Amniotic epithelial cell (primary cell): ENCODE measurements around the gene OSBPL2.

Source experiments
- DNase-seq: peaks from one replicate; pipeline ENCODE4 v3.0.0-alpha.2; 2010; ENCODE audit warnings: low read depth

Gene OSBPL2

DNA sequence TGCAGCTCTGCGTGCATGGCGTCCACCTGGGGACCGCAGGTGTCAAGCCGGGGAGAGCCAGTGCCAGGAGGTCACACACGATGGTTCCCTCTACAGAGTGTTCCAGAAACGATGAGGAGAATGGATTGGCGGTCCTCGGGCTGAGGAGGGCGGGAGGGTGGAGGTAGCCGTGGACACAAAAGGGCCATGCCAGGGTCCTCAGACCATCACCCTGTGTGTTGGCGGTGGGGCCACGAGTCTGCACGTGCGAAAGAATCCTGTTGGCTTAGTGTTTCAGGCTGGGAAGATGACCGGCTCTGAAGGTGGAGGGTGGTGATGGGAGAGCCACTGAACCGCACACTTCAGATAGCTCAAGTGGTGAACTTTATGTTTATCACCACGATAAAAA, 31.9 kb upstream of the OSBPL2 start:
- DNase-seq, result no peak

DNA sequence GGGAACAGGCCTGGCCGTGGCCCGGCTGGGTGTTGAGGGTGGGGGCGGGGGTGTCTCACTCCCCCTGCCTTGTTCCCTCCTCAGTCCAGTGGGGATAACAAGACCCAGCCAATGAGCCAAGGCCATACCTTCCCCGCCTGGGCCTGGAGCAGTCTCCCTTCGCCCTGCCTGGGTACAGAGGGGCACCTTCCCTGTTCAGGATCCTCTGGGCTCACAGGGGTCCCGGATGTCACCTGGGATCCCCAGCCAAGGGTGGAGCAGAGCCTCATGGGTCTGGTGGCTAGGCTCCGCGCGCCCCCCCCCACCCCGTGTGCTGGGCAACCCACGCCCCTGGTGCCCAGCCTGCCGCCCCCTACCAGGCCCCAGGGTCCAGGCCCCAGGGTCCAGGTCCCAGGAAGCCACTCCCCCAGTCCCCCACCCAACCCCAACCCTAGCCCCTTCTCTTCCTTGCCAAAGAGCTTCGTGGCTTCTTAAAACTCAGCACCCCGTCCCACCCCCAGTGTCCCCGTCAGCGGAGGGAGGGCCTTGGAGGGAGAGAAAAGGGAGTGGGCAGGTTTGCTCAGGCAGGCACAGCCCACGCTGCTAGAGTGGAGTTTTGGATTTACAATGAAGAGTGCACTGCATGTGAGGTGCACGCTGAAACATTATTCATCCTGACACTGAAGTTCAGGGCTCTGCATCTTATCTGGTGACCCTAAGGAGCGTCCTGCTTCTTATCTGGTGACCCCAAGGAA, 30.1 kb upstream of the OSBPL2 start:
- DNase-seq, result no peak

DNA sequence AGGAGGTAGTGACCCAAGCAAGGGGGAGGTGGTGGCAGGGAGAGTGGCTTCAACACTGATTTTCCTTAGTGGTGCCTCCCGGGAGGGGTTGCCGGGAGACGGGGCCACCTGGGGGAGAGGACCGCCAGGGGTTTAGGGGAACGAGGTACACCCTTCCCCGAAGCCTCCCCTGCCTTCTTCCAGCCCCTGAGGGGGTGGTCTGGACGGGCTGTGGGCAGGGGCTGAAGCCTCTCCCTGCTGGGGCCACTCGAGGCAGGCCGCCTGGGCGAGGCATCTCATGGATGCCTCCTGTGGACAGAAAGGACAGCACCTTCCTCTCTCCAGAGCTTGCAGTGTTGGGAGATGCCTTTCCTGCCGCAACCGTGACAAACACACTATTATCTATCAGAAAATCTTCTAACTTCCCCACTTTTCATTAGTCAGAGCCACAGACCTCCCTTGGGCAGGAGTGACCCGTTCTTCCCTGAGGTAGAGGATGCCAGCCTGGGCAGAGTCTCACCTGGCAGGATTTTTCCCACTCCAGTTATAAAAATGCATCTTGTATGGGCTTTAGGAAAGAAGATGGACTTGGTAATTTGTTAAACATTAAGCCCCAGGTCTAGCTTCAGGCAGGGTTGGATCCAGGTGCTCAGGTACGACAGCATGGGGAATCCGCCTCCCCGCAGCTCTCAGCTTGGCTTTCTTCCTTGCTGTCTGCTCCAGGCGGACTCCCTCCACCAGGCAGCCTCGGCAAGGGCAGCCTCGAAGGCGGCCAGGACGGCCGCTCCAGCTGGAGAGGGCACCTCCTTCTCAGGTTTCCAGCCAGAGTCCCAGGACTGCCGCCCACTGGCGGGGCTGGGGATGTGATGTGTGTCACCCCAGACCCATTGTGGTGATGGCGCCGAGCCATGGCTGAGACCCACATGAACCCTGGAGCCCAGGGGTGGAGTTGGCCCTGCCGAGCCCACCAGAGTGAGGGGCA, 29.2 kb upstream of the OSBPL2 start:
- no peak for DNase-seq

DNA sequence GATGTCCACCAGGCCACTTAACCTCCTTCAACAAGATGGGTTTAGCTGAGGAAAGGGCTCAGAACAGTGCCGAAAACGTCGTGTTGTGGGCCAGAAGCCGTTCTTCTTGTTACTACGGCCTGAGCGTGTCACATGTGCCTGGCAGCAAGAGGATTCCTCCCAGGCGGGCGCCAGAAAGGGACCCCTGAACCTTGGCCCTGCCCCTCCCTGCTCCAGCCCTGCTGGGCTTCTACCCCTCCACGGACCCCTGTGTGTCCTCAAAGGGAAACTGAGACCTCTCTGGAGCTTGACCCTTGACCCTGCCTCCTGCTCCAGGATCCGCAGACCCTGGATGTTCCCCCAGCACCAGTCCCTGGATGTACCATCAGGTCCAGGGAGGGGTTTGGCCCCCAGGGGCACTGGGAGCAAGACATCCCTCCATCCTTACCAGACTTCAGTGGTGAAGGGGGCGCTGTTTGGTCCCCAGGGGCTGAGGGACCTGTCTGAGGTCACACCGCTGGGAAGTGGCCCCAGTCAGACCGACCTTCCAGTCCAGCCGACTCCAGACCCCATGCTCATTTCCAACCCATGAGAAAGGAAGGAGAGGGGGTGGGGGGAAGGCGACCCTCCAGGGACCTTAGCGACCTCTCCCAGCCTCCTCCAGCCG, 28.3 kb upstream of the OSBPL2 start:
- DNase-seq, result no peak

DNA sequence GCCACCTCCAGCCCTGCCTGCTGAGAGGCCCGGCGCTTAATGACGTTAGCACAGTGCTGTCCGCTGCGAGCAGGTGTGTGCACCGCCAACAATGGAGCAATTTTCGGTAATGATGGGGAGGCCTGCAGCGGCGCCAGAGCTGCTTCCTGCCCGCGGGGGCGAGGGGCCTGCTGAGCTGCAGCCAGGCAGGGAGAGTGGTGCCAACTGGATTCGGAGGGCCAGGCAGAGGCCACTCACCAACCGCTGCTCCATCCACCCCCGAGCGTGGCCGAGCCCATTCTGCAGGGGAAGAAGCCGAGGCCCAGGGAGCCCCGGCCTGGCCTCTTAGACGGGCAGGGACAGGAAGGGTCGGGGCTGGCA, 27.8 kb upstream of the OSBPL2 start:
- DNase-seq, result no peak

DNA sequence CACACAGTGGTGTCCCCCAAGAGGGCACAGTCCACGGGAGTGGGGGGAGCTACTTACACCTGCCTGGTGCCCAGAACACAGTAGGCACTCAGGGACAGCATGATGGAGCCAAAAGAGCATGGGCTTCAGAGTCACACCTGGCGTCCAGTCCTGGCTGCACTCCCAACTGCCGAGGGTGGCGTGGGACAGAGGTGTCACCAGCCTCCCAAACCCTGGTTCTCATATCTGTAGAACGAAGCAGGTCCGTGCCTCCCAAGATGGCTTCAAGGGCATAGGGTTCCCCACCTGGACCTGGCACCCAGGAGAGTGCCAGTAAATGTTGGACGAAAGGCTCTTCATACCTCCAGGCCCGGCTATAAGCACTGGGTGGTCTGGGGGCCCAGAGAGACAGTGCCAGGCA, 27.1 kb upstream of the OSBPL2 start:
- no peak for DNase-seq

DNA sequence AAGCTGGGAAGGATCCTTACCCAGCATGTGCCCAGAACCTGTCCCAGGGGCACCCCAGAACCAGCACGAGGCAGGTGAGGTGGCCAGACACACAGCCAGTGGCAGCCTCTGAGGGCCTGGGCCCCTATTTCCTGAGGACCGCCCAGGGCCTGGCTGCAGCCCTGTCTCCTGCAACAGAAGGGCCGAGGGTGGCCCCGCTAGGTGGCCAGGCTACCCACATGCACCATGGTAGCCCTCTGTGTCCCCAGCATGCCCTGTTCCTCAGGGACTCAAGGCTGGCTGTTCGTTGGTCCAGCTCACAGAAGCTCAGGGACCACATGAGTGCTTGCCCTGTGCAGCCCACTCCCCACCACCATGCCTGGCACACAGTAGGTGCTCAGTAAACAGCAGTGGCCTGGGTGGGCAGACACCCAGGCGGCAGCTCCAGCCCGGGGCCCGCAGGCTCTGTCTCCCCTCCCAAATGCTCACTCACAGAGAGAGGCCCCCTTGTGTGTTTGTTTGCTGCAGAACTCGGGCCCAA, 26.5 kb upstream of the OSBPL2 start:
- DNase-seq, result no peak

DNA sequence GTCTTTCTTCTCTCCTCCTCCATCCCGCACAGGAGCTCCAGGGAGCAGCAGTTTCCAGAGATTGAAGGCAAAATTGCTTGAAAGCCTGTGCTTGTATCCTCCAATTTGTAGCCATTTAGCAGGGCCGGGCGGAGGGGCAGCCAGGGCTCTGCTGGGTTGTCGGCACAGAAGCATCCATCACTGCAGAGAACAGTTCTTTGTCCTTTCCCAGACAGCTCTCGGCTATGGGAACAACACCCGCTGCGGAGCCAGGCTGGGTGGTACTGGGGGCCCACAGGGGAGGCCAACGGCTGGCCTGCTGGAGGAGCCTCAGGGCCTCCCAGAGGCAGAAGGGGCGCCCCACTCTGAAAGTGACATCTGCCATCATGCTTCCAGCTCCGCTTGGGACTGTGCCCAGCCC, 26.0 kb upstream of the OSBPL2 start:
- DNase-seq, result no peak

DNA sequence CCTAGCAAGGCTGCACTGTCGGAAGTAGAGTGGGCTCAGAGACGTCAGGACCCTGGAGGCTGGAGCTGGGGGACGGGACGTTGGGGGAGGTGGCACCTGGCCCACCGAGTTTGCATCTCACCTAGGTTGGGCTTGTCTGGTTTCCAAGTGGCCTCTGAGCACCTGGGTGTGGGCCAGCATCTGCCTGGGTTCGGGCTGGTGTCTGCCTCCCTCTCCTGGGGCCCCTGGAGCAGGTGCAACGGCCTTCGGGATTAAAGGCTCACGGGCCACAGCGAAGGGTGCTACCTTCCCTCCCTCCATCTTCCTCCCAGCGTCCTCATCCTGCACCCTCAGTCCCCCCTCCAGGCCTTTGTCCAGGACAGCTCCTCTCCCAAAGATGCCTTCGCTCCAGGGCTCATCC, 24.3 kb upstream of the OSBPL2 start:
- DNase-seq, result no peak

DNA sequence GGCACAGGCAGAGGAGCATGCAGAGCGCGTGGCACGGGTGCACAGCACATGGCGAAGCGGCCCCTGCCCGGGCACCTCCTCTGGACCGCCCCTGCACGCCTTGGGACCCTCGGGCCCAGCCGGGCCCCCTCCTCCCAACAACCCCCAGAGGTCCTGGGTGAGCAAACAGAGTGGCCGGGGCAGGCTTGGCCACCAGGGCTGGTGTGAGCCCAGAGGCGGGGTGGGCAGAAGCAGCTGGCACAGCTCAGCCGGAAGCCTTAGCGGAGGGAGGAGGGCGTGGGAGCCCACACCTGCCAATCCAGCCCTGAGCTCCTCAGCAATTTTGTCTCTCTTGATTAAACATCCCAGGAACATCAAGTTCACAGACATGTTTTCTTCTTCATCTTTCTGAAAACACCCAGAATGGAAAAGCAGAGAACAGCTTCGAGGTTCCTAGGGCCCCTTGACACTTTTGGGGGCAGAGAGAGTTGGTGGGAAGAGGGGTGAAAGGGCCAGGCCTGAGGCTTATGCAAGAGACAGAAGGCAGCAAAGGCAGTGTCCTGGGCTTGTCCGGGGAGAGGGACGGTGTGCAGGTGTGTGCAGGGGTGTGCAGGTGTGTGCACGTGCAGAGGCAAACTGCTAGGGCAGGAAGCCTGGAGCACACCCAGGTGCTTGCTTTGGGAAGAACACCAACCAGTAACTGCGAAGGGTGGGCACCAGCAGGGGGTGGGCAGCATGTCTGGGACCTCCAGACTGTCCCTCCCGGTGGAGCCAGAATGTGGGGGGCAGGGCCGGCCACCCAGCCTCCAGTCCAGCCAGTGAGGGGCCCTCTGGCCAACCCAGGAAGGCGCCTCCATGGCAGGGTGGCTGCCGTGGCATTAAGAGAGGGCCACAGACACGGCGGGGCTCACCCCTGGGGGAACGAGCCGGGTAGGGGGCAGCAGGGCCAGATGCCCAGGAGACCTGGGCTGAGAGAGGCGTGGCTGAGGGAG, 23.0 kb upstream of the OSBPL2 start:
- no peak for DNase-seq

DNA sequence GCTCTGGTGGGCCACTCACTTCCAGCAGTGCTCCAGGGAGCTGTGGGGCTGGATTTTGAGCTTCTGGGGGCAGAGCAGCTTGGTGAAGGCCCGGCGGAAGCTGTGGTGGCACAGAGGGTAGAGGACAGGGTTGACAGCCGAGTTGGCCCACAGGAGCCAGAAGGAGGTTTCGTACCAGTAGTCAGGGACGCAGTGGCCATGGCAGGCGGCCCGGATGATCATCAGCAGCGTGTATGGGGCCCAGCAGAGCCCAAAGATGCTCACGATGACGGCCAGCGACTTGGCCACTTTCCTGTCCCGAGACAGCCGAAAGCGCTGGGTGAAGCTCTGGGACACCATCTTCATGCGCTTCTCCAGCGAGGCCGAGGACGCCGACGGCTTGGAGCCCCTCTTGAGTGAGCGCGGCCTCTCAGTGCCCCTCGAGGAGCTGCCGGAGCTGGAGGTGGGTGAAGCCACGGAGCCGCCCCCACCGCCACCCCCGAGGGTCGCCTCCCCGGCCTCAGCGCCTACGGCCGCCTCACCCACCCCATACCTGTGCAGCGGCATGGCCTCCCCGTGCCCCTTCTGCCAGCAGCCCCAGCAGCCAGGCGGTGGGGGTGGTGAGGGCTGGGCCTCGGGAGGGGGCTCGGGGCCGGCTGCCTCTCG, 22.2 kb upstream of the OSBPL2 start:
- no peak for DNase-seq

DNA sequence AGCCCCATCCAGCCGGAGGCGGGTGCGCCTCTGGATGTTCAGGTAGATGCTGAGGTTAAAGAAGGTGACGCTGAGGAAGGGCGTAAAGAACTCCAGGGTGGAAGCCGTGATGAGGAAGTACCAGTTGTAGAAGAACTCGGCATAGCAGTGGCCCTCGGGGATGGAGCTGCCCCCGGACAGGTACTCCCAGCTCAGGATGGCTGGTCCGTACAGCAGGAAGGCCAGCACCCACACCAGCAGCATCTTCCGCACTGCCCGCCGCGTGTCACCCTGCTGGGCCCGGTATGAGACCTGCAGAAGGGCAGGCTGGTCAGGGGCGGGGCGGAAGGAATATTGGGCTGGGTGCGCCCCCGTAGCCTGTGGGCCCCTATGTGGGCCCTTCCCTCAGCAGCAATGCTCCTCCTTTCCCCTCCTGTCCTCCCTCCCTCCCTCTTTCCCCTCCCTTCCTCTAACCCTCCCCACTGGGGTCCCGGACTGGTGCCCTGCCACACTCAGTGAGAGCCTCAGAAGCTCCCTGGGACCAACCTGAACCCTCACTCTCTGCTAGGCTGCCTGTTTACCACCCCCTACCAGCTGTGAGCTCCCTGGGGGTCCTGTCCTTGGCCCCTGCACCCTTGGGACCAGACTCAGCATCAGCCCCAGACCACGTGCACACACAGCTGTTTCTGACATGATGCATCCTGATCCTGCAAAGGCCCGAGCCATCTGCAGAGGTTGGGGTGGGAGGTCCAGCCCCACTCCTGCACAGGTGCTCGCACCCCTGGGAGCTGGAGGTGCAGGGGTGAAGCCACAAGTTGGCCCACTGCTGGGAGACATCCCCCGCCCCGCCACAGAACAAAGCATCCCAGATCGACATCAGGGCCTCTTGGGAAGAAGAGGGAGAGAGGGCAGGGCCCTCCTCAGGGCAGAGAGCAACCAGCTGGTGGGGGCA, 21.4 kb upstream of the OSBPL2 start:
- DNase-seq, result no peak

DNA sequence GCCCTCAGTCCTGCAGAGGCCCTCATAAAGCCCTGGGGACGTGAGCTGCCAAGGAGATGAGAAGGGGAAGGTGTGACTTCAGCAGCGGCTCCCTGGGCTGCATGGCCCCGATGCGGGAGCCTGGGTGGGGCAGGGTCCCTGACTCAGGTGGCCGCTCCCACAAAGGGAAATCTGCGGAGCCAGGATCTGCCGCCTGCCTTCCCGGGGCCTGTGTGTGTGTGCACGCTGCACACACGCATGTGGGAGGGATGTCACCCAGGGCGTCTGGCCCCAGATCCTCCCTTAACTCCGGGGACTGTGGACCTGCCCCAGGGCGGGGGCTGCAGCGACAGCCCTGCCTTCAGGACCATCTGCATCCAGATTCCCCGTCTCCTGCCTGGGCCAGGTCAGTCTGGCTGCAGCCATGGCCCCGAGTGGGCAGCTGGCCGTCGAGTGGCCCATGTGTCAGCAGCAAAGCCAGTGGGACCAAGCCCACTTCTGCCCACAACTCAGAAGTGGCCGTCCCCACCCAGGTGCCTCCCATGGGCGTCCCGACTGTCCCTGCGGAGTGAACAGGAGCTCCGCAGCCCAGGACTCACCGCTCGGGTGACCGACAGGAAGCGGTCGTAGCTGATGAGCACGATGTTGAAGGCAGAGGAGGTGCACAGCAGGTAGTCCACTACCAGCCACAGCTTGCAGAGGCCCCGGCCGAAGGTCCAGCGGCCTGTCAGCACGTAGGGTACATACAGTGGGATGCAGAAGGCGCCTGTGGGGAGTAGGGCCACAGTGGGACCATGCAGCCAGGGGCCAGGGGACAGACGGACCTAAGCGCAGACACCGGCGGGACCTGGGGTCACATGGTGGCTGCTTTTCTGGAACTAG, 20.2 kb upstream of the OSBPL2 start:
- no peak for DNase-seq

DNA sequence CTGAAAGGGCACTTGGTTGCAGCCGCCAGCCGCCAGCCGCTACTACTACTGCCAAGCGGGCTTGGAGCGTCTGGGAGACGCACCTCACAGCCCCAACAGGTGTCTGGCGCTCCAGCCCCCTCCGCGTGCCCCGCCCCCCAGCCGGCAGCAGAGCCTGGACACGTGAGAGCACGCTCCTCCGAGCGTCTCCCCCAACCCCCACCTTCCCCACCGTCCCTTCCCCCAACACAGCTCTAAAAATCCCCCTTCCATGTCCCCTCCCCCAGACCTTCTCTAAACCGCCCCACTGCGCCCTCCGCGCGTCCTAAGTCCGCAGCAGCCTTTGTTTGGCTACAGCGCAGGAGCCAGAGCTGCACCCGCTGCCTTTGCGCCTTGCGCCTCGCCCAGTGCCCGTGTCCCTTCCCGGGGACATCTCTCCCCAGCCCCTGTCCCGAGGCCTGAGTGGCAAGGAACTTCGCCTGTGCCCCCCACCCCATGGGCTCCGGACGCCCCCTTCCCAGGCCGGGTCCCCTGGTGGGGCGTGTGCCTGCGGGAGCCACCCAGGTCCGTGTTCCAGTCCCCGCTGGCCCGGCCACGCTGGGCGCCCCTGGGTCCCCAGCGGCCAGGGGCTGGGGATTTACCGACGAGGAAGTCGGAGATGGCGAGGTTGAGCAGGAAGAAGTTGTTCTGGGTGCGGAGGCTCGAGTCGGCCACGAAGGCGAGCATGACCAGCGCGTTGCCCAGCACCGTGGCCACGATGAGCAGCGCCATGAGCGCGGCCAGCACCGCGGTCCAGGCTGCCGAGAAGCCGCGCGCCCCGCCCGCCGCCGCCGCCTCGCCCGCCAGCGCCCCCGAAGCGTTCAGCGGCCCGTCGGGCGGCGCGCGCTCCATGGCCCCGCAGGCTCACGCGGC, 19.0 kb upstream of the OSBPL2 start:
- no peak for DNase-seq

DNA sequence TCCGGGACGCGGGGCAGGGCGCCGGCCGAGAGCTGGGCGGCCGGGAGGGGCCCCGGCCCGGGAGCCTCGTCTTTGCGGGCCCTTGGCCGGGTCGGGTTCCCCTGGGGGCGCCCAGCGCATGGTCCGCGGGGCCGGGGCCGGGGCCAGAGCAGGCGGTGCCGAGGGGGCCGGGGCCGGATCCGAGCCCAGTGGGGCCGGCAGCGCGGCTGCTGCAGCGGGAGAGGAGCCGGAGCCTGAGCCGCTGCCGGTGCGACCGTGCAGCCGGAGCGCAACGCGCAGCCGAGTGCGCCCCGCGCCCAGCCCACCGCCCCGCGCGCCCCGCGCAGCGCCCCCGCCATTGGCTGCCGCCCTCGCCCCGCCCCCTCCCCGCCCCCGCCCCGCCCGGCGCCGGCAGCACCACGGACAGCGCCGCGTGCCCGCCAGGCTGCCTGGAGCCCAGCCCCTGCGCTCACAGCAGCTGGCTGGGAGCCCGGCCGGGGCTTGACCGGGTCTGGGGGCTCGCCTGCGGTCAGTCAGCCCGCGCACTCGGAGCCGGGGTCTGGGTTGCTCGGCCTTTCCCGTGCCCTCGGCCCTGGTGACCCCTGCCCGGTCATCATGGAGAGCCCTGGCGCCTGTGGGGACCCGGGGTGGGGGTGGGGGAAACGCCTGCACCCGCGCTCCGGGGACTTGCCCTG, 18.2 kb upstream of the OSBPL2 start, which contains the start of gene HRH3:
Gene HRH3 (minus strand): TSS at position 287 of the 674 bp plus-strand sequence. CDS start 308 bp downstream, outside the sequence.
- DNase-seq, result no peak

DNA sequence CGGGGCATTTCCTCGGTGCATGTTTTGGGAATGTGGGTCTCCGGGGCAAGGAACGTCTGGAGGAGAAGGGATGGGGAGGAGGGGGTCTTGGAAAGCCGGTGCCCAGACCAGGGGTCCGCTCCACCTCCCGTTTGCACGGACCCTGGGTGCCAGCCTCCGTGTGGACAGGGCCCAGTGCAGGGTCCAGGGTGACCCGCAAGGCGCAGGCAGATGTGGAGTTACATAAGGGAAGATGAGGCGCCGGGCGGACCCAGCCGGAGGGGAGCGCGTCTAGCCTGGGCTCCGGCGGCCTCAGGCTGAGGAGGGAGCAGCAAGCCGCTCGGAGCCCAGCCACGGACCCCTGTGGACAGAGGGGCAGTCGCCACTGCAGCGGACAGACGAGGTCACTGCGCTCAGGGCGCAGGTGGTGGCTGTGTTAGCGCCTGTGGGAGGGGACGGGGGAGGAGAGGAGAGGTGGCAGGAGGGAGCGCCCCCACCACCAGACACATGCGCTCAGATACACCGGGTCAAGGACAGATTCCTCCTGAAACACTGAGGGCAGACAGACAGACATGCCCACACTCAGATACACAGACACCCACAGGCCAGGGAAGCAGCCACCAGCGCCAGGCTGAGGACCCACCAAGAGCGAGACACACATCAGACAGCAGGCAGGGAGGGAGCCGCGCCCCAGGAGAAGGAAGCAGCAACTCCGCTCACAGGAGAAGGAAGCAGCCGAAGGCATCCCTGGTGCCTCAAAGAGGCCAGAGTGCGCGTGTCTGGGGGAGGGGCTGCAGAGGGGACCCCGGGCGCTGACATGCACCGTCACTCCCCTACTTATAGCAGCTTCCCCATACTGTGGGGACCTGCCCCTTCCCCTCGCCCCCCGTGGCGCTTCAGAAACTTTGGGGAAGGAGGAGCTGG, 17.4 kb upstream of the OSBPL2 start:
- DNase-seq, result no peak
